Stomach smooth muscle (tissue), 2 donors: ENCODE results near the gene CROCC2.
A peak's percentile ranks its signal among the peaks of the same experiment; 100 is the strongest.

Experiments
- H3K27ac ChIP-seq: one replicate; pipeline ENCODE4 v1.7.0; 2013; ENCODE audit warnings: mild to moderate bottlenecking, low read length, inconsistent platforms
- H3K27me3 ChIP-seq, 2 donors: one replicate each; pipeline ENCODE4 v1.7.0; 2013; ENCODE audit warnings: low read length in 2 of 2; ENCODE audit not compliant: insufficient read depth in 2 of 2, control insufficient read depth in 1 of 2
- H3K36me3 ChIP-seq, 2 donors: one replicate each; pipeline ENCODE4 v1.7.0; 2013; ENCODE audit warnings: low read length in 2 of 2; ENCODE audit not compliant: control insufficient read depth in 2 of 2, insufficient read depth in 2 of 2
- H3K4me1 ChIP-seq: one replicate; pipeline ENCODE4 v1.7.0; 2013; ENCODE audit warnings: low read length; ENCODE audit not compliant: control insufficient read depth, insufficient read depth
- H3K4me3 ChIP-seq, 2 donors: one replicate each; pipeline ENCODE4 v1.7.0; 2013; ENCODE audit warnings: low read length in 2 of 2
- H3K9ac ChIP-seq, 2 donors: one replicate each; pipeline ENCODE4 v1.7.0; 2013; ENCODE audit warnings: low read length in 2 of 2, mild to moderate bottlenecking in 1 of 2
- H3K9me3 ChIP-seq, 2 donors: one replicate each; pipeline ENCODE4 v1.7.0; 2013; ENCODE audit warnings: low read length in 2 of 2; ENCODE audit not compliant: control insufficient read depth in 2 of 2
- donor health status: healthy.
- donor health status: Pancreatic carcinoma.

CROCC2 gene

DNA sequence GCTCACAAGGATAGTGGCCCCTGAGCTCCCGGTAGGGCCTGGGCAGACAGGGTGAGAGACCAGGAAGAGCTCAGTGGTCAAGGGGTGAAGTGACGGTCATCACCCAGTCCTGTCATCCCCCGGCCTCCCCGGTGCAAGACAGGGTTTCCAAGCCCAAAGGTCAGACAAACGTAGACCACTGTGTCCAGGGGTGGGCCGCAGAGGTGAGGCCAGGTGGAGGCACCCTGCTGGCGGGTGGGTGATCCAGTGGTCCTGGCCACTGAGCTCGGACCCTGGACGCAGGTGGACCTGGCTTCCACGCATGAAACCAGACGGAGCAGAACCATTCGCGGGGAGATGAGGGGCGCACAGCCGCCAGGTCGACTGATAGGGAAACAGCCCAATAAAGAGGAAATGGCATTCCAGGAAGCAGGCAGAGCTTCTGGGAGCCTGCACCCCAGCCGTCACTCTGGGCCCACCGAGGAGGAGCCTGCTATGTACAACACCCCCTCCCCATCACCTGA is 77.9 kb downstream of the CROCC2 start:
- no peaks in the 10 kb centered on the region for H3K36me3 ChIP-seq

DNA sequence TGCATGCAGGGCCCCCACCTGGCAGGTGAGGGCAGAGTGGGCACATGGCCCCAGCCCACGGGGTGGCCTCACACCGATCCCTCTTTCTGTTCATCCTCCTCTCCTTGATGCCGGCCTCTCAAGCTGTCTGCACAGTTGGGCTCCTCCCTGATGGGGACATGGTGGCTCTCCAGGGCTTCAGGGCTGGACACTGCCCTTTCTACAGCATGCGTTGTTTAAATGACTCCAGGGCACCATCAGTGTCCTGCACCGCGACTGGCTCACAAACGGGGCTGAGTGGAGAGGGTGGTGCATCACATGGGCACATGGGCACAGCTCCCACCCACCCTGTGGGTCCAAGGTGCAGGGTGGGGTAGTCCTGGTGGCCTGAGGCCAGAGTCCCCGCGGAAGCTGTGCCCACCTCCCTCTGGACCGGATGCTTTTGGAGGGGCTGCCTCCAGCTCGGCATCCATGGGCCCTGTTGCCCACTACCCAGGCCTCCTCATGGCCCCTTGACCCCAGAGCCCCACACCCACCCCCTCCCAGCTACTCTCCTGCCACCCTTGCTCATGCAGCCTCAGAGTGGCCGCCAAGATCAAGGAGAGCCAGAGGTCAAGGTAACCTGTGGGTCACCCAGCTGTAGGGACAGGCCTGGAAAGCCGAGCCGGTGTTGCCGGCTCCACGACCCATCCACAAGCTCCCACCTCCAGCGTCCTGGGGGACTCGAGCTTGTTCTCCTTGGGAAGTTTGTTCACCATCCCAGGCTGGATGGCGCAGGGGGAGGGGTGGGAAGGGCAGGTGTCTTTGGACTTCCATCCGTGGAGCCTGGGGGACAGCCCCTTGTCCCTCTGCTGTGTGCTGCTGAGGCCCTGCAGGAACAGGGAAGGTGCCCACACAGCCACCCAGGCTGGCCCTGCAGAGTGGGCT is 80.0 kb downstream of the CROCC2 start:
- Histone ChIP-seq H3K4me3 (no peak overlapping the region), H3K9me3 (peaks cover 0 to 11% of the 10 kb centered on the region in 2 donors), H3K27me3 (peaks cover 7 to 8% of the 10 kb centered on the region in 2 donors), H3K4me1 (peaks cover 14% of the 10 kb centered on the region), H3K36me3 (no peaks in the 10 kb centered on the region), H3K27ac (no peak overlapping the region), H3K9ac (no peak overlapping the region)

More for the DNA sequence above, 77.9 kb downstream of the CROCC2 start:
- Histone ChIP-seq H3K4me3 (no peak overlapping the region), H3K27ac (no peak overlapping the region), H3K27me3 (peaks cover 7 to 8% of the 10 kb centered on the region in 2 donors), H3K9ac (no peak overlapping the region), H3K9me3 (peaks cover 0 to 11% of the 10 kb centered on the region in 2 donors), H3K4me1 (peaks cover 11% of the 10 kb centered on the region)

DNA sequence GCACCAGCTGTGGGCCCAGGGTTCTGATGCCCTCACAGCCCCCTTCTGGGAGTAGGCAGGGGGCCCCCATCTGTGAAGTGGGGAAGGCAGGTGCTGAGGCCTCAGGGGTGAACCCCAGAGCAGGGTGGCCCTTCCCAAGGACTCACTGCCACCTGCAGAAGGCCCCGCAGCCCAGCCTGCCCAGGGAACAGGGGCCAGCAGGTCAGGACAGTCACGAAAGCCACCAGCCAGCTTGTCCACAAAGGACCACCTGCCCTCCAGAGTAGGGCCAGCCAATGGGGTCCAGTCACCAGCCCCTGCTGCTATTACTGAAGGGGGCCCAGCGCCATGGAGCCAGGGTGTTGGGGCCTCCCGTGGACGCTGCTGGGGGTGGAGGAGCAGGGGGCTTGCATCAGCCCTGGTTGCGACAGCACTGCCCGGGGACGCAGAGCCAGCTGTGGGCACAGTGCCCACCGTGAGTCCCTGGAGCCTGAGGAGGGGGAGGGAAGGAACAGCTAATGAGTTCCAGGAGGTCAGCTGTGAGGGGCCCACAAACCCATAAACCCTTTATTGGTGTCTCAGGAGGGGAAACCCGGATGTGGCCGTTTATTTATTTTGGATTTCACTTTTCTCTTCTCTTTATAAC is 80.8 kb downstream of the CROCC2 start:
- Histone ChIP-seq H3K27me3 (peaks cover 7 to 8% of the 10 kb centered on the region in 2 donors), H3K4me3 (no peak overlapping the region), H3K9ac (no peak overlapping the region), H3K36me3 (no peaks in the 10 kb centered on the region), H3K27ac (no peak overlapping the region), H3K4me1 (peaks cover 20% of the 10 kb centered on the region), H3K9me3 (peaks cover 0 to 11% of the 10 kb centered on the region in 2 donors)

DNA sequence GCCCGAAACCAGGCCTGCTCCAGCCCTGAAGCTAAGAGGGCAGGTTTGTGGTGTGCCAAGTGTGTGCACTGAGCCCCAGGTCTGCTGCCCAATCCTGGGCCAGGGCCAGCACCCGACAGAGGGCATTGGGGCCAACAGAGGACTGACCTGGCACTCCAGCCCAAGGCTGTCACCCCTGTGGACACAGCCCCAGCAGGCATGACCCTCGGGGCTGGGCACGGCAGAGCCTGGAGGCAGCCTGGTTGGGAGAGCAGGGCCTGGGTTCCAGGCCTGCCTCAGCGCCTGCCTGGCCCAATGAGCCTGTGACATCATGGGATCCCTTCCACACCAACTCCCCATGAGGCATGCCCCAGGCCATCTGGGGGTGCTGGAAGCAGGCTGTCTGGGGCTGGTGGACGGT is 81.5 kb downstream of the CROCC2 start:
- peaks cover 27% of the 10 kb centered on the region for H3K4me1 ChIP-seq
- no peak overlapping the region for H3K4me3 ChIP-seq

DNA sequence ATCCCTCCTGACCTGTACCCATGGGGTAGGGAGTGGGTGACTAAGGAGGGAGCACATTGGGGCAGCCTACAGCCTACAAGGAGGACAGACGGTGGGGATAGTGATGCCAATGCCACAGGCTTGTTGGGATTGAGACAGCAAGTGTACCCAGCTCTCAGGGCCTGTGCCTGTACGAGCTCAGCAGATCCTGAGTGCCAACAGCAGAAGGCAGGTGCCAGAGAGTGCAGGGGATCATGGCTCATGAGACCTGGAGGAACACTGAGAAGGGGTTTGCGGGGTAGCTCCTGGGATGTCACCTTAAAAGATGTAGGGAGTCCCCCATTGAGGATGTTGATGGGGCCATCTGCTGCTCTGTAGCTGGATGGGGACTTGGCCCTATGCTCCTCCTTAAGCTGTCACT is 82.0 kb downstream of the CROCC2 start:
- Histone ChIP-seq H3K4me3 (no peak overlapping the region), H3K9ac (no peak overlapping the region), H3K9me3 (peaks cover 0 to 11% of the 10 kb centered on the region in 2 donors), H3K4me1 (peaks cover 29% of the 10 kb centered on the region), H3K36me3 (no peaks in the 10 kb centered on the region), H3K27ac (no peak overlapping the region), H3K27me3 (peaks cover 0 to 8% of the 10 kb centered on the region in 2 donors)

More for the DNA sequence above, 81.5 kb downstream of the CROCC2 start:
- peaks cover 4 to 8% of the 10 kb centered on the region in 2 donors for H3K27me3 ChIP-seq
- H3K36me3 ChIP-seq, result no peaks in the 10 kb centered on the region
- H3K9me3 ChIP-seq, result peaks cover 0 to 11% of the 10 kb centered on the region in 2 donors
- no peak overlapping the region for H3K27ac ChIP-seq
- H3K9ac ChIP-seq, result no peak overlapping the region

DNA sequence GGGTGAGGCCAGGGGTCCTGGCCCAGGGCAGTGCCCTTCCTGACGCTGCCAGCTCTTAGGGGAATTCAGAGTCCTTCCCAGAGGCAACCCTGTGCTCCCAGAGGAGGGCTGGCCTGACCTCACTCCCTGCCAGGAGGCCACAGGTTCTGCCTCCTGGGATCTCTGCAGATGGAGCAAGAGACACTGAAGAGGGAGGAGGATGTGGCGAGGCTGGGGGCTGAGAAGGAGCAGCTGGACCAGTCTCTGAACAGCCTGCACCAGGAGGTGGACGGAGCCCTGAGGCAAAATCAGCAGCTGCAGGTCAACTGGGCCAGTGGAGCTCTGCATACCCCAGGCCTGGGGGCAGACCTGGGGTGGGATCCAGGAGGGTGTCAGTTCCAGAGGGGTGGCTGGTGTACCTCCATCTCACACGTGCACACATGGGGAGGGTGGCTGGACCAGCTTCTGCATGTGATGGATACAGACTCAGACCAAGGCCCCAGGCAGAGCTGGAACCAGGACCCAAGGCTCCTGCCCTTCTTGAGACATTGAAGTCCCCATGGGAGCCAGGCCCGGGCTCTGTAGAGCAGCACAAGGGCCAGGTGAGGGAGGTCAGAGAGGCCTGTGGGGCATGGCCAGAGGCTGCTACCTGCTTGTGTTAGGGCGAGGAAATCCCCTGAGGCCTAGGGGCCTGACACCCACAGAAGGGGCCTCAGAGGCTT is 82.6 kb downstream of the CROCC2 start:
- Histone ChIP-seq H3K9ac (no peak overlapping the region), H3K36me3 (no peaks in the 10 kb centered on the region), H3K27me3 (peaks cover 0 to 3% of the 10 kb centered on the region in 2 donors), H3K4me1 (peaks cover 29% of the 10 kb centered on the region), H3K4me3 (no peak overlapping the region), H3K9me3 (peaks cover 0 to 11% of the 10 kb centered on the region in 2 donors), H3K27ac (no peak overlapping the region)

DNA sequence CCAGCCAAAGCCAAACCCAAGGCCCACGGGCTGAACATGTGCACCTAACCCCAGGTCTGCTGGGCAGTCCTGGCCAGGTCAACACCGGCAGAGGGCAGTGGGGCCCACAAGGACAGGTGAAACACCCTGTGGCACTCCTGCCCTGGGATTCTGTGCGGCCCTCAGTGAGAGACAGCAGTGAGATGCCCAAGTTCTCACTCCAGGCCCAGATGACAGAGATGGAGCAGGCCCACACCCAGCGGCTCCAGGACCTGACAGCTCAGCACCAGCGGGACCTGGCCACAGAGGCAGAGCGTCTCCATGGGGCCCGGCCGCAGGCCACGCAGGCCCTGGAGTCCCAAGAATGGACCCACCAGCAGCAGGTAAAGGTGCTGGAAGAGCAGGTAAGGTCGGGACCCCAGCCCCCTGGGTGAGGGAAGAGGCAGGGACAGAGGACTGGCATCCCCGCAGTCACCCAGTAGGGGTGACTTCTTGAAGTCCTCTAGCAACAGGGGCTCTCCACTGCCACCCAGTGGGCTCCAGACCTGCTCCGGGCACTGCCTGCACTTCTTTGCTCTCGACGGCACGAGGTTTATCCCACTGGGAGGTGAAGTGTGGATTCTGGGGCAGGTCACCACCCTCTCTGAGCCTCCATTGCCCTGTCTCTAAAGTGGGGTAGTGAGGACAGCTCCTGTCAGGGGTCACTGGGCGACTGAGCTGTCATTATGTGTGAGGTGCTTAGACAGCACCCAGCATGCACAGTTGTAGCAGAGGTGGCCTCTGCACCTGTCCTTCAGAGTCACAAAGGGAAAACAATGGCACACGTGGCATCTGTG is 83.5 kb downstream of the CROCC2 start:
- no peak overlapping the region for H3K27ac ChIP-seq
- peaks cover 0 to 2% of the 10 kb centered on the region in 2 donors for H3K27me3 ChIP-seq
- peaks cover 29% of the 10 kb centered on the region for H3K4me1 ChIP-seq
- no peaks in the 10 kb centered on the region for H3K36me3 ChIP-seq
- no peak overlapping the region for H3K4me3 ChIP-seq
- no peak overlapping the region for H3K9ac ChIP-seq
- peaks cover 0 to 11% of the 10 kb centered on the region in 2 donors for H3K9me3 ChIP-seq

DNA sequence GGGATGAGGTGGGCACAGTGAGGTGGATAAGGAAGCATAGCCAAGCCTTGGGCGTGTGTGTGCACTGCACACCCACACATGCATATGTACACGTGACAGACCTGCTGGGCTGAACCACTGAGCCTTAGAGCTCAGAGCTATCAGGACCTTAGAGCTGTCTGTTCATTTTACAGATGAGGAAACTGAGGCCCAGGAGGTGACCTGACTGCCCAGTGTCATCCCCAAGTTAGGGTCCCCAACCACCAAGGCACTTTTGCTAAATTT is 84.1 kb downstream of the CROCC2 start:
- no peak overlapping the region for H3K9ac ChIP-seq
- H3K4me3 ChIP-seq, result no peak overlapping the region
- H3K36me3 ChIP-seq, result no peaks in the 10 kb centered on the region
- no peak overlapping the region for H3K27ac ChIP-seq
- peaks cover 0 to 2% of the 10 kb centered on the region in 2 donors for H3K27me3 ChIP-seq
- peaks cover 0 to 11% of the 10 kb centered on the region in 2 donors for H3K9me3 ChIP-seq
- H3K4me1 ChIP-seq, result peaks cover 29% of the 10 kb centered on the region

DNA sequence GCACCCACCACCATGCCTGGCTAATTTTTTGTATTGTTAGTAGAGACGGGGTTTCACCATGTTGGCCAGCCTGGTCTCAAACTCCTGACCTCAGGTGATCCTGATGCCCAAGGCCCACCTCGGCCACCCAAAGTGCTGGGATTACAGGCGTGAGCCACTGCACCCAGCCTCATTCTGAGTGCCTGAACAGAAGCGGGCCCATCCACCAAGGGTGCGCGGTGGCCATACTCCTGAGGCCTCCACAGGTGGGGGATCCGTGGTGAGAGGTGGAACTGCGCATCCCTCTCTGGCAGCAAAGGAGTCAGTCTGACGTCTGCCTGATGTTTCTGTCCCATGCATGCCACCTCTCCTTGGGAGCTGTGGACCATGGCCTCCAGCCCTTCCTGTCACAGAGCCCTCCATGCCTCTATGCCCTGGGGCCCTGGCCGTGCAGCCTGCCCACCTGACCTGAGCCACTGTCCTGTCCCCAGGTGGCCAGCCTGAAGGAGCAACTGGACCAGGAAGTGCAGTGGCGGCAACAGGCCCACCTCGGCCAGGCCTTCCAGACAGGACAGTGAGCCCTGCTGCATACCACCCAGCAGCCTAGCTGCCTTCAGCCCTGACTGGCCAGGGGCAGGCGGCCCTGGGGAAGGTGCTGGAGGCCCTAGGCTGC is 84.7 kb downstream of the CROCC2 start:
- H3K4me3 ChIP-seq, result no peak overlapping the region
- H3K36me3 ChIP-seq, result no peaks in the 10 kb centered on the region
- peaks cover 0 to 11% of the 10 kb centered on the region in 2 donors for H3K9me3 ChIP-seq
- H3K9ac ChIP-seq, result no peak overlapping the region
- no peaks in the 10 kb centered on the region for H3K27me3 ChIP-seq
- H3K27ac ChIP-seq, result peak overlapping the region; percentile 46
- H3K4me1 ChIP-seq, result peaks cover 29% of the 10 kb centered on the region
